ENCODE data around the gene SDC3.
"Not testable (repeated sequence)": the region's sequence is repeated elsewhere in the genome, so short reads cannot be mapped to it uniquely, and the experiment has no call there.

Gene SDC3

GRCh38 chr1:30908696-30909364 is at the start of gene SDC3:
SDC3 (minus strand) TSS chr1:30908758; CDS start chr1:30908586, 172 bp downstream.
- DNase-seq (ENCODE audit: low spot score): peak; percentile 41

GRCh38 chr1:30957560-30958222 is 49.1 kb upstream of the SDC3 start:
- DNase-seq (ENCODE audit: low spot score): no peak

- no peak for DNase-seq (ENCODE audit: low spot score)
These were observed 47.0 kb upstream of the SDC3 start for GRCh38 chr1:30955448-30956015.

- DNase-seq (ENCODE audit: low spot score): no peak
These were observed 45.1 kb upstream of the SDC3 start for GRCh38 chr1:30953685-30954084.

- no peak for DNase-seq (ENCODE audit: low spot score)
These were observed 43.5 kb upstream of the SDC3 start for GRCh38 chr1:30952098-30952497.

GRCh38 chr1:30950700-30951099 is 42.1 kb upstream of the SDC3 start:
- no peak for DNase-seq (ENCODE audit: low spot score)

- no peak for DNase-seq (ENCODE audit: low spot score)
These were observed 41.5 kb upstream of the SDC3 start for GRCh38 chr1:30950053-30950452.

GRCh38 chr1:30949487-30949838 is 40.9 kb upstream of the SDC3 start:
- DNase-seq (ENCODE audit: low spot score): not testable (repeated sequence)

GRCh38 chr1:30948813-30949486 is 40.4 kb upstream of the SDC3 start:
- not testable (repeated sequence) for DNase-seq (ENCODE audit: low spot score)

- no peak for DNase-seq (ENCODE audit: low spot score)
These were observed 39.7 kb upstream of the SDC3 start for GRCh38 chr1:30948278-30948677.

GRCh38 chr1:30947212-30947611 is 38.7 kb upstream of the SDC3 start:
- DNase-seq (ENCODE audit: low spot score): no peak

- DNase-seq (ENCODE audit: low spot score): no peak
These were observed 33.9 kb upstream of the SDC3 start for GRCh38 chr1:30942326-30942963.

GRCh38 chr1:30940541-30940940 is 32.0 kb upstream of the SDC3 start:
- DNase-seq (ENCODE audit: low spot score): no peak

- no peak for DNase-seq (ENCODE audit: low spot score)
These were observed 28.1 kb upstream of the SDC3 start for GRCh38 chr1:30936541-30937171.

- not testable (repeated sequence) for DNase-seq (ENCODE audit: low spot score)
These were observed 27.2 kb upstream of the SDC3 start for GRCh38 chr1:30935758-30936157.

GRCh38 chr1:30934613-30935012 is 26.1 kb upstream of the SDC3 start:
- DNase-seq (ENCODE audit: low spot score): no peak

GRCh38 chr1:30933874-30934252 is 25.3 kb upstream of the SDC3 start:
- DNase-seq (ENCODE audit: low spot score): no peak

GRCh38 chr1:30930631-30931173 is 22.1 kb upstream of the SDC3 start:
- no peak for DNase-seq (ENCODE audit: low spot score)

GRCh38 chr1:30929944-30930525 is 21.5 kb upstream of the SDC3 start:
- DNase-seq (ENCODE audit: low spot score): no peak

GRCh38 chr1:30929135-30929889 is 20.8 kb upstream of the SDC3 start:
- DNase-seq (ENCODE audit: low spot score): peak; percentile 39

GRCh38 chr1:30928789-30929134 is 20.2 kb upstream of the SDC3 start:
- no peak for DNase-seq (ENCODE audit: low spot score)
